K562 (cell line): ENCODE results near the gene RUNX1. TPM values are rescaled to one million over a fixed set of nuclear protein-coding genes. Genes with fewer than 3 reads are reported as not detected.
A peak's percentile ranks its signal among the peaks of the same experiment; 100 is the strongest.

Experiments used
- BCOR ChIP-seq: fragments of 450-650 bp; IDR thresholded peaks from 2 replicates; pipeline ENCODE4 v1.6.1; 2016
- BRF2 ChIP-seq: IDR thresholded peaks from 3 replicates; pipeline ENCODE4 v1.6.1; 2011; ENCODE audit warnings: borderline replicate concordance, mild to moderate bottlenecking; ENCODE audit not compliant: insufficient read length, insufficient read depth
- CEBPB ChIP-seq: fragments of 450-650 bp; IDR thresholded peaks from 2 replicates; pipeline ENCODE4 v1.6.1; 2016; ENCODE audit warnings: missing genetic modification characterization, missing compliant biosample characterization
- CREB5 ChIP-seq: fragments of 250-450 bp; sonication (Bioruptor Pico); IDR thresholded peaks from 2 replicates; pipeline ENCODE4 v1.5.0; 2020; ENCODE audit warnings: mild to moderate bottlenecking
- DACH1 ChIP-seq: fragments of 450-650 bp; IDR thresholded peaks from 2 replicates; pipeline ENCODE4 v1.6.1; 2018; ENCODE audit not compliant: partially characterized antibody
- HBP1 ChIP-seq: fragments of 450-650 bp; formaldehyde crosslinking; IDR thresholded peaks from 2 replicates; pipeline ENCODE4 v1.4.0; 2022; ENCODE audit warnings: missing genetic modification characterization
- MCM3 ChIP-seq: fragments of 450-650 bp; IDR thresholded peaks from 2 replicates; pipeline ENCODE4 v1.6.1; 2016
- MTF1 ChIP-seq: fragments of 250-450 bp; sonication (Bioruptor Pico); IDR thresholded peaks from 2 replicates; pipeline ENCODE4 v1.9.0; 2021; ENCODE audit warnings: moderate library complexity, mild to moderate bottlenecking, inconsistent platforms, borderline replicate concordance
- PCBP2 ChIP-seq: fragments of 200-400 bp; formaldehyde crosslinking; IDR thresholded peaks from 2 replicates; pipeline ENCODE4 v1.6.1; 2018; ENCODE audit warnings: low read length, low read depth, mild to moderate bottlenecking, moderate library complexity; ENCODE audit not compliant: poor library complexity, severe bottlenecking
- POLR2A ChIP-seq: fragments of 450-650 bp; conservative IDR thresholded peaks from 2 replicates; pipeline ENCODE4 v1.6.1; 2016
- POLR2AphosphoS2 ChIP-seq: IDR thresholded peaks from 2 replicates; pipeline ENCODE4 v1.6.1; 2012; ENCODE audit warnings: low read length, improper control_type of control experiment
- PTBP1 ChIP-seq: fragments of 200-400 bp; formaldehyde crosslinking; IDR thresholded peaks from 2 replicates; pipeline ENCODE4 v1.6.1; 2017; ENCODE audit warnings: low read depth, low read length
- VEZF1 ChIP-seq: fragments of 200-800 bp; sonication (Bioruptor generic); IDR thresholded peaks from 2 replicates; pipeline ENCODE4 v1.6.1; 2017; ENCODE audit warnings: missing genetic modification characterization, missing compliant biosample characterization
- ZNF318 ChIP-seq, 2 experiments: fragments of 450-650 bp; IDR thresholded peaks; 2 replicates each; pipeline ENCODE4 v1.6.1; 2016; ENCODE audit warnings: mild to moderate bottlenecking in 2 of 2, borderline replicate concordance in 1 of 2, low read depth in 1 of 2, moderate library complexity in 1 of 2
- polyA plus RNA-seq, 8 experiments: library from polyadenylated mRNA; depleted of rRNA in 4 of 8; stranded (reverse) in 5 of 8; unstranded in 3 of 8; fragments of >200 nt; fragmentation: Nextera tagmentation in 2 of 8; fragmentation: Illumina TruSeq in 1 of 8; extraction: Ambion mirVana in 2 of 8; extraction: Trizol in 1 of 8; gene quantifications; 2 replicates each; pipeline versions ENCODE4 v1.2.1 to v1.2.3, GENCODE V29; 2011 to 2014; ENCODE audit warnings: inconsistent platforms in 1 of 8, missing spikeins in 1 of 8
- total RNA-seq, 7 experiments: library from RNA; depleted of rRNA in 6 of 7; stranded (reverse); fragments of >200 nt in 6 of 7; fragmentation: Illumina TruSeq in 2 of 7; extraction: Trizol in 2 of 7; gene quantifications; 2 replicates each; pipeline versions ENCODE4 v1.2.1 to v1.2.3, GENCODE V29; 2011 to 2021; ENCODE audit warnings: low replicate concordance in 1 of 7

RUNX1 gene
- total and polyA plus RNA-seq, 9 of the 15 experiments (the other 6 are each of a cell fraction or from before 2014, with no cell fraction given), result 2.2 to 68.6 (median 17.8) TPM

- no peak for TF ChIP-seq CREB5 (CRISPR knock-in tag)
- TF ChIP-seq CEBPB, result peak; percentile 92
- no peak for TF ChIP-seq ZNF318 (IDR thresholded peaks at IDR 0.05; ENCODE audit: borderline replicate concordance in 1 of 2, low read depth in 1 of 2)
- TF ChIP-seq MCM3, result no peak
- no peak for TF ChIP-seq PTBP1
- no peak for TF ChIP-seq DACH1
- no peak for TF ChIP-seq BRF2
- TF ChIP-seq VEZF1 (CRISPR knock-in tag), result no peak; the same call in 1 of the 2 replicates
- no peak for TF ChIP-seq PCBP2
- TF ChIP-seq MTF1 (CRISPR knock-in tag), result no peak; the same call in 1 of the 2 replicates
- TF ChIP-seq BCOR, result no peak
- TF ChIP-seq HBP1 (CRISPR knock-in tag), result no peak
- 0 out of 2 replicates have a peak, but pooled peaks have one; percentile 45 for TF ChIP-seq POLR2A
- no peak for TF ChIP-seq POLR2AphosphoS2
These were observed 2.3 kb upstream of the RUNX1 start (continued) for GRCh38 chr21:35051287-35051818.
